HG03558 (cell line): ENCODE results near the gene KRTAP5-3.
"Not testable (repeated sequence)": the region's sequence is repeated elsewhere in the genome, so short reads cannot be mapped to it uniquely, and the experiment has no call there.

Experiments used
- ATAC-seq: cut with Tn5 transposase; IDR thresholded peaks from one replicate; pipeline ENCODE4 v1.9.1; 2021; ENCODE audit warnings: moderate number of reproducible peaks; ENCODE audit not compliant: unreplicated experiment; ENCODE audit errors: extremely low read depth

Gene KRTAP5-3

DNA sequence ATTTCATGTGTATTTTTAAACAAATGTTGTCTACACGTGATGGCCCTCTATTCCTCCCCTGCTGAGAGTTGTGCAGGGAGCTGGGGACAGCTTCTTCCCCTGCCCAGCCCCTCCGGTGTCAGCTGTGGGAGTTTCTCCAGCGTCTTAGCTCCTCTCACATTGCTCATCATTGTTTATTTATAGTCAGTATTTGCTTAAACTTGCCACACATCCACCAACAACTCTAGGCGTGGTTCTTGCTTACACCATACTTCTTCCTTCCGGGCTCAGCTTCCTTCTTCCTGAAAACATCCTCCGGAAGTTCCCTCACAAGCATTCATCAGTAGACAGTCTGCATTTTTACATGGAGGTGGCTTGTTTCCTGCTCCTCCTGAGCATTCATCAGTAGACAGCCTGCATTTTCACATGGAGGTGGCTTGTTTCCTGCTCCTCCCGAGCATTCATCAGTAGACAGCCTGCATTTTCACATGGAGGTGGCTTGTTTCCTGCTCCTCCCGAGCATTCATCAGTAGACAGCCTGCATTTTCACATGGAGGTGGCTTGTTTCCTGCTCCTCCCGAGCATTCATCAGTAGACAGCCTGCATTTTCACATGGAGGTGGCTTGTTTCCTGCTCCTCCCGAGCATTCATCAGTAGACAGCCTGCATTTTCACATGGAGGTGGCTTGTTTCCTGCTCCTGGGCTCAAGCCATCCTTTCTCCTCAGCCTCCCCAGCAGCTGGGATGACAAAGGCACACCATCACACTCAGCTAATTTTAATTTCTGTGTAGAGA, 18.9 kb downstream of the KRTAP5-3 start:
- not testable (repeated sequence) for ATAC-seq

DNA sequence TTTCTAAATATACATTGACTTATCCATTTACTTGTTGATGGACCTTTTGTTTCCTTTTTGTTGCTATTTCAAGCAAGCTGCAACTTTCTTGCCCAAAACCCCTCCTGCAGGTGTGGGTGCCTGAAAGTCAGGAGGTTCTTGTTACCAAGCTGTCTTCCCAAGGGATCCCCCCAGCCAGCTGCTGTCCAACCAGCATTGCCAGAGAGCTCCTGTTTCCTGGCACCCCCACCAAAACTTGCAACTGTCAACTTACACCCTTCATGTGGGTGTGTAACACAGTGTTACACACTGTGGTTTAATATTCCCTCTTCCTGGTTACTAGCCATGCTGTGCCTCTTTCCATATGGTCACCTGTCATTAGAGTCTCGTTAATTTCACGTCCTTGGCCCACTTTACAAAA, 21.6 kb downstream of the KRTAP5-3 start:
- ATAC-seq: no peak

DNA sequence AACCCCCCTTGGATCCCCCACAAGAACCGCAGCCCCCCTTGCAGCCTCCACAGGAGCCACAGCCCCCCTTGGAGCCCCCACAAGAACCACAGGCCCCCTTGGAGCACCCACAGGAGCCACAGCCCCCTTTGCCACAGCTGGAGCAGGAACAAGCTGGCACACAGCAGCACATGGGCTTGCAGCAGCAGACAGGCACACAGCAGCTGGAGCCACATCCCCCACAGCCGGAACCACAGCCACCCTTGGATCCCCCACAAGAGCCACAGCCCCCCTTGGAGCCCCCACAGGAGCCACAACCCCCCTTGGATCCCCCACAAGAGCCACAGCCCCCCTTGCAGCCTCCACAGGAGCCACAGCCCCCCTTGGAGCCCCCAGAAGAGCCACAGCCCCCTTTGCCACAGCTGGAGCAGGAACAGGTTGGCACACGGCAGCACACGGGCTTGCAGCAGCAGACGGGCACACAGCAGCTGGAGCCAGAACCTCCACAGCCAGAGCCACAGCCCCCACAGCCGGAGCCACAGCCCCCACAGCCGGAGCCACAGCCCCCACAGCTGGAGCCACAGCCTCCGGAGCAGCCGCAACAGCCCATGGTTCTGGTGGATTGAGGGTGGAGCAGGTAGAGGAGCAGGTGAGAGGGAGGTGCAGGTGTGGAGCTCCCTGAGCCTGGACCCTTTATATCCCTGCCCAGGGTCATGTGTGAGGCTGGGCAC, 23.4 kb downstream of the KRTAP5-3 start, which contains the start of gene KRTAP5-1:
KRTAP5-1 (minus strand) TSS at position 623 of the 710 bp plus-strand sequence; CDS start at position 589, 34 bp downstream.
- not testable (repeated sequence) for ATAC-seq

DNA sequence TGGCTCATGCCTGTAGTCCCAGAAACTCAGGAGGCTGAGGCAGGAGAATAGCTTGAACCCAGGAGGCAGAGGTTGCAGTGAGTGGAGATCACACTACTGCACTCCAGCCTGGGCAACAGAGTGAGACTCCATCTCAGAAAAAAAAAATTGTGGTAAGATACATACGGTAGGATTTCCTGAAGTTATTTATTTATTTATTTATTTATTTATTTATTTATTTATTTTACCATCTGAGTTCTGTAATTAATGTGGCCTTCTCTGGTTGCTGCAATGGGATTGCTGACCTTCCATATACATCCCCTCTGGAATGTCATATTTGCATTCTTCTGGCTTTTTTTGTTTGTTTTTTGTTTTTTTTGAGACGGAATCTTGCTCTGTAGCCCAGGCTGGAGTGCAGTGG, 25.4 kb downstream of the KRTAP5-3 start:
- not testable (repeated sequence) for ATAC-seq

- ATAC-seq: no peak
Measured at GRCh38 chr11:1581976-1582375, 26.3 kb downstream of the KRTAP5-3 start.

DNA sequence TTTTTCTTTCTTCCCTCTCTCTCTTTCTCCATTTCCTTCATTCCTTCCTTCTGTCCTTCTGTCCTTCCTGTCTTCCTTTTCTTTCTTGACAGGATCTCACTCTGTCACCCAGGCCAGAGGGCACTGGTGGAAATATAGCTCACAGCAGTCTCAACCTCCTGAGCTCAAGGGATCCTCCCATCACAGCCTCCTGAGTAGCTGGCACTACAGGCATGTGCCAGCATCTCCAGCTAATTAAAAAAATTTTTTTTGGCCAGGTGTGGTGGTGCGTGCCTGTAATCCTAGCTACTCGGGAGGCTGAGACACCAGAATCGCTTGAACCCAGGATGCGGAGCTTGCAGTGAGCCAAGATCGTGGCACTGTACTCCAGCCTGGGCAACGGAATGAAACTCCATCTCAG, 31.4 kb downstream of the KRTAP5-3 start:
- no peak for ATAC-seq

DNA sequence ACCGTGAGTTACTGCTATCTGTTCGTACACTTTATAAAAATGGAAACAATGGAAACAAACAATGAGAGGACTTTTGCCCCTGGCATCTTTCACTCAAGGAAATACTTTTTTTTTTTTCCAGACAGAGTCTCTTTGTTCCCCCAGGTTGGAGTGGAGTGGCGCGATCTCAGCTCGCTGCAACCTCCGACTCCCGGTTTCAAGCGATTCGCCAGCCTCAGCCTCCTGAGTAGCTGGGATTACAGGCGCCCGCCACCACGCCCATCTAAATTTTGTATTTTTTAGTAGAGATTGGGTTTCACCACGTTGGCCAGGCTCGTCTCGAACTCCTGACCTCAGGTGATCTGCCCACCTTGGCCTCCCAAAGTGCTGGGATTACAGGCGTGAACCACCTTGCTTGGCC, 32.5 kb downstream of the KRTAP5-3 start:
- not testable (repeated sequence) for ATAC-seq

DNA sequence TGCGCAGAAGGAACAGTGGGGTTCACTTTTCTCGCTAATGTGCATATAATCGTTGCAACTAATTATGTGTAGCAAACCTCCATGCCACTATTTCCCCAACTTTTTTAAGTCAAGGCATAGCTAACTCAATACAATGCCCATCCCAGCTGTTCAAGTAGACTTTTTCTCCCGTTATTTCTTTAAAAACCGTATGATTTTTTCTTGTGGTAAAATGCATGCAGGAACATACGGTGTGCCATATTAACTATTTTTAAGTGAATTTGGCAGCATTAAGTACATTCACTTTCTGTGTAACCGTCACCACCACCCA, 33.4 kb downstream of the KRTAP5-3 start:
- ATAC-seq: no peak

DNA sequence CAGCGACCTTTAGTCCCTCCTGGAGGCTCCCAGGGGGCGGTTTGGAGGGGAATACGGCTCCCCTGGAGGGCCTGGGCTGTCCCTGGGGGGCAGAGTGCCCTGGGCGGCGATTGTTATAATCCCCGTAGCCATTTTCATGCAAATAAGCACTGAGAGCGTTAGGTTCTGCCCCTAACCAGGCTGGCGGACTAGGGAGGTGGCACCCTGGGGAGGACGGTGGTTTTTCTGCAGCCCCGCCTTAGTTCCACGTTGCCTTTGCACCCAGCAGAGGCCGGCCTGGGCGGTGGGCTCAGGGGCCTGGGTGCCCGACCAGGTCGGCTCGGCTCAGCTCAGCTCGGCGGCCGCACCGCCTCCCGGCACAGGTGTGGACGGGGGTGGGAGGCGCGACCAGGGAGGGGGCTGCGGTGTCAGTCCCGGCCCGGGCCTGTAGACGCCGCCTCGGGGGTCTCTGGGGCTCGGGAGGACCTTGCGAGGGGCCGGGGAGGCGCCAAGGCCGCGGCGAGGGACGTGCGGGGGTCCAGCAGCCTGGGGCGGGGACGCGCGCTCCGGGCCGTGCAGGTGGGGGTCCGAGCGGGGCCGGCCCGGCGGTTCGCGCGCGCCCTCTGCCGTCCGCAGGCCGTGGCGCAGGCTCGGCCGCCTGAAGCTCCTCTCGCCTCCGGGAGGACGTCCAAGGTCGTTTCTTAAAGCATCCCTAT, 33.9 kb downstream of the KRTAP5-3 start:
- no peak for ATAC-seq

DNA sequence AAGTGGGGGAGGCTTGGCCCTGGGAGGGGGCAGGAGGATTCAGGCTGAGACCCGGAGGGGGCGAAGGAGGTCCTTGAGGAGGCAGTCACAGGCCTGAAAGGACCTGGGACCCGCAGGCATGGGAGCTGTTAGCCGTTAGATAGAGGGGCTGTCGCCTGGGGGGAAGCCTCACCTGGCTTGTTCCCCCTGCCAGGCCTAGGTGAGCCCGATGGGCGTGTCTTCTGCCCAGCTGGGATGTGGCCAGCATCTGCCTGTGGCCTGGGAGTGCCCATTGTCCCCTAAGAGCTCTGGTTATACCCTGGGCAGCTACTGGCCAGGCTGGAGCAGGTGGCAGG, 34.4 kb downstream of the KRTAP5-3 start:
- no peak for ATAC-seq

GRCh38 chr11:1573077-1573902, 35.0 kb downstream of the KRTAP5-3 start:
- no peak for ATAC-seq

DNA sequence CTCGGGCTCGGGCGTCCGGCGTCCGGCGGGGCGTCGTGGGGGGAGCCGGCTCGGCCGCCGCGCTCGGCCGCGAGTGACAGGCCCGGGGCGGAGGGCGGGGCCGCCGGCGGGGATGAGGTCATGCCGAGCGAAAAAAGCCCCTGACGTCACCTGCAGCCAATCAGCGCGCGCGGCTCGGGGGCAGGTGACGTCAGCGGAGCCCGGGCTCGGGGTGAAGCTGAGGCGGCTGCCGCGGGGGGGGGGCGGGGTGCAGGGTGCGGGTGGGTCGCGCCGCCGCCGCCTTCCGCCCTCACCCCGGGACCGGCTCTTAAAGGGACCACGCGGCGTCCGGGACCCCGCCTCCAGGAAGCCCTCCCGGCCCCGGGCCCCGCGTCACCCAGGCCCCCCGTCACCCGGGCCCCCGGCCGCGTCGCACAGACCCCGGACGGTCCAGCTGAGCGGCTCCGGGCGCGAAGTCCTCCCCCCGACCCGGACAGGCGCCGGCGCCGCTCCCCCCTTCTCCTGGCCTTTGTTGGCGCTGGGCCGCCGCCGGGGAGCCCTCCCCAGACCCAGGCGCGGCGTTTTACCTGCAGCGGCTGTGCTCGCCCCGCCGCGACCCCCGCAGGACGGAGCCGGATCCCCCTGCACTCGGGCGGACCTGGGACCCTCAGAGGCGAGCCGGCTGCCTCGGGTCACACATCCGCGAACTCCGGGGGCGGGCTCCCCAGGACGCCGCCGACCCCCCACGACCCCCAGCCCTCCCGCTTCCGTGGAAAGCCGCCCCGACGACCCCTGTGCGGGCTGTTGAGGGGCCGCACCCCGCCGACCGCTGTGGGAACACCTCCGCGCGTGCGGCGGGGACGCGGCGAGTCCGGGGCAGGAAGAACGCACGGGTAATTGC, 35.8 kb downstream of the KRTAP5-3 start, which contains the start of gene DUSP8:
DUSP8 (minus strand) TSS at position 75 of the 880 bp plus-strand sequence. CDS start 6,445 bp downstream, outside the sequence.
- no peak for ATAC-seq

GRCh38 chr11:1571760-1572196, 36.5 kb downstream of the KRTAP5-3 start:
- no peak for ATAC-seq

DNA sequence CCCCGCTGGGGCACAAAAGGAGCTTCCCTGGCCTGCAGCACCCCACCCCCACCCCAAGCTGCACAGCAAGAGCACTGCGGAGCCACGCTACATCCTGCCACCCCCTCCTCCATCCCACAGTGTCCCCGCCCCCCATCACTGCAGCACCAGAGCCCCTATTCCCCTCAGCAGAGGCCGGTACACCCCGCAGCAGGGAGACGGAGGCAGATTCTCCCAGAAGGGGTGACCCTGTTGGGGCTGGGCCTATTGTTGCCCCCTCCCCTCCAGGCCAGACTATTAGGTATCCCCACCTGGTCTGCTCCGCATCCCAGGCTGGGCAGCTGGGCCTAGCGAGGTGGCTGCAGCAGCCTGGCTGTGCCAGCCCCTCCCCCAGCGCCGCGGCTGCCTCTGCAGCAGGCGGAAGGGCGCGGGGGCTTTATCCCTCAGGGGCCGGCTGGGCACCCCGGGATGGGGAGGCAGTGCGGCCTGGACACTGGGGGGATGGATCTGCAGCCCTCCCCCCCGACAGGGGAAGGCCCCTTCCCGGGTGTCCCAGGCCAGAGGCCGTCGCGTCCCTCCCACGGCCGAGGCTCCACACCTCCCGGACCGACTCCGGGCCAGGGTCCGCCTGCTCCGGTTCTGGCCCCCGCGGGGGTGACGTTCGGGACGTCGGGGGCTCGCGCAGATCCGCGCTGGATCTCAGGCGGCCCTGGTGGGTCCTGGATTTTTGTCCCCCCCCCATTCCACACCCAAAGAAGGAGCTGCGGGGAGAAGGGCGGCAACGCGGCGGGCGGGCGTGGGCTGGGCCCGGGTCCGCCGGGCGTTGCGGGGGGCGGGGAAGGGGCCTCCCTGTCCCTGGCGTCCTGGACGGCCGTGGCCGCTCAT, 37.1 kb downstream of the KRTAP5-3 start:
- no peak for ATAC-seq

- ATAC-seq: no peak
Measured at GRCh38 chr11:1570531-1570895, 37.8 kb downstream of the KRTAP5-3 start.

DNA sequence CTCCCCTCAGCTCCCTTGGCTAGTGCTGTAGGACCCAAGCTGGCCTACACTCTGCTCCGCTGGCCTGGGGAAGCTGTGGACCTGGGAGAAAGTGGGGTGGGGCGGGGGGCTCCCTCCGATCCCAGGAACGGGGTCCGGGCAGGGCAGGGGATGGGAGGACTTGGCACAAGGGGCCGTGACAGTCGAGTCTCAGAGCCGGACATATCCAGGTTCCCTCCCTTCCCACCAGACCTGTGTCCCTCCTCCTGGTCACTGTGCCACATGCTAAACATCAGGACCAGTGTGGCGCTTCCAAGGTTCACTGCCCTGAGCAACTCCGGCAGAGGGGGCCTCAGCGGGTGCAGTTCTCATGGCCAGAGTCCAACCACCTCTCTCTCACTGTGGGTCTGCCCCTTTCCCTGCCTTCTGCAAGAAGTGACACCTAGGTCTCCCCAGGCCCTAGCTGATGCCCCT, 38.2 kb downstream of the KRTAP5-3 start:
- ATAC-seq: no peak

- ATAC-seq: no peak
Measured at GRCh38 chr11:1569251-1569780, 38.9 kb downstream of the KRTAP5-3 start.

DNA sequence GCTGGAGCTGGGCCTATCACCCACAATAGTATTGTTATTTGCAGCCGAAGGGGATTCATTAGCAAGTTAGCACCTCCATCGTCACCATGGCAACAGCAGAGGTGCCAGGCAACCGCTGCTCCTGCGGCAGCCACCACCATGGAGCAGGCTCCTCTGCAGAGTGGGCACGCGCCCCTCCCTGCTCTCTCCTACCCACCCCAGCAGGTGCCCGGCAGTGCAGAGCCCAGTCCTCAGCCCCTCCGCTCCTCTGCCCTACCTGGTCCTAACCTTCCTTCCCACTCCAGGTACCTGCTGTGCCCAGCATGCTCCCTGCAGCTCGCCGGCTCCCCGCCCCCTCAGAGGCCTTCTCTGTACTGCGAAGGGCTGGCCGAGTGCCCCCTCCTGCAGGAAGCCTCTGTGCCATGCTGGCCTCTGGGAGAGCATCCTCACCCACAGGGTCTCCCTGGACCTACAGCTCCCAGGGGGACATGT, 39.8 kb downstream of the KRTAP5-3 start:
- no peak for ATAC-seq
